HG02588 (cell line): ENCODE measurements around the gene LRRC49.
"Not testable (repeated sequence)": the region's sequence is repeated elsewhere in the genome, so short reads cannot be mapped to it uniquely, and the experiment has no call there.

Experiments used
- ATAC-seq: cut with Tn5 transposase; IDR thresholded peaks from one replicate; pipeline ENCODE4 v1.9.1; 2021; ENCODE audit warnings: mild to moderate bottlenecking, moderate library complexity; ENCODE audit not compliant: unreplicated experiment

The LRRC49 gene

GRCh38 chr15:70920981-70921696, 28.5 kb downstream of the LRRC49 start:
- no peak for ATAC-seq

GRCh38 chr15:70922119-70922518, 29.5 kb downstream of the LRRC49 start:
- ATAC-seq = no peak

GRCh38 chr15:70923311-70924080, 30.9 kb downstream of the LRRC49 start:
- no peak for ATAC-seq

- ATAC-seq = not testable (repeated sequence)
Measured at GRCh38 chr15:70926914-70927313, 34.3 kb downstream of the LRRC49 start.

- ATAC-seq = no peak
Measured at GRCh38 chr15:70931821-70932220, 39.2 kb downstream of the LRRC49 start.

- ATAC-seq = no peak
Measured at GRCh38 chr15:70932397-70932796, 39.8 kb downstream of the LRRC49 start.

- ATAC-seq = no peak
Measured at GRCh38 chr15:70933411-70933810, 40.8 kb downstream of the LRRC49 start.

GRCh38 chr15:70935631-70936030, 43.0 kb downstream of the LRRC49 start:
- ATAC-seq = no peak

- ATAC-seq = no peak
Measured at GRCh38 chr15:70936326-70936725, 43.7 kb downstream of the LRRC49 start.

GRCh38 chr15:70943285-70943684, 50.7 kb downstream of the LRRC49 start:
- not testable (repeated sequence) for ATAC-seq

GRCh38 chr15:70947351-70948335, 55.0 kb downstream of the LRRC49 start:
- no peak for ATAC-seq

- no peak for ATAC-seq
Measured at GRCh38 chr15:70950953-70951352, 58.3 kb downstream of the LRRC49 start.

- no peak for ATAC-seq
Measured at GRCh38 chr15:70954171-70954570, 61.5 kb downstream of the LRRC49 start.

- no peak for ATAC-seq
Measured at GRCh38 chr15:70954733-70955132, 62.1 kb downstream of the LRRC49 start.

- no peak for ATAC-seq
Measured at GRCh38 chr15:70955151-70955550, 62.5 kb downstream of the LRRC49 start.

GRCh38 chr15:70956201-70956995, 63.8 kb downstream of the LRRC49 start:
- no peak for ATAC-seq

- ATAC-seq = no peak
Measured at GRCh38 chr15:70962084-70962483, 69.5 kb downstream of the LRRC49 start.

- ATAC-seq = no peak
Measured at GRCh38 chr15:70963199-70963598, 70.6 kb downstream of the LRRC49 start.

- no peak for ATAC-seq
Measured at GRCh38 chr15:70964058-70964457, 71.4 kb downstream of the LRRC49 start.

- ATAC-seq = no peak
Measured at GRCh38 chr15:70964686-70965085, 72.1 kb downstream of the LRRC49 start.
